Osteocyte (in vitro differentiated cells): ENCODE measurements around the gene FAM8A1. TPM values are rescaled to one million over a fixed set of nuclear protein-coding genes. Genes with fewer than 3 reads are reported as not detected.

ENCODE experiments used
- DNase-seq: peaks from one replicate; pipeline ENCODE4 v3.0.0; 2021; ENCODE audit warnings: mixed read lengths; ENCODE audit not compliant: unreplicated experiment; ENCODE audit errors: extremely low spot score
- H3K27ac Mint-ChIP-seq: one replicate; pipeline ENCODE4 v1.8.0; 2021; ENCODE audit warnings: mild to moderate bottlenecking, mixed read lengths; ENCODE audit not compliant: unreplicated experiment
- H3K27me3 Mint-ChIP-seq: one replicate; pipeline ENCODE4 v1.8.0; 2021; ENCODE audit warnings: mixed read lengths; ENCODE audit not compliant: unreplicated experiment
- H3K36me3 Mint-ChIP-seq: one replicate; pipeline ENCODE4 v1.8.0; 2021; ENCODE audit warnings: mixed read lengths; ENCODE audit not compliant: unreplicated experiment
- H3K4me1 Mint-ChIP-seq: one replicate; pipeline ENCODE4 v1.8.0; 2021; ENCODE audit warnings: mixed read lengths; ENCODE audit not compliant: unreplicated experiment
- H3K4me3 Mint-ChIP-seq: one replicate; pipeline ENCODE4 v1.8.0; 2021; ENCODE audit warnings: mild to moderate bottlenecking, moderate library complexity, mixed read lengths; ENCODE audit not compliant: unreplicated experiment
- H3K9me3 Mint-ChIP-seq: one replicate; pipeline ENCODE4 v1.8.0; 2021; ENCODE audit warnings: mixed read lengths; ENCODE audit not compliant: unreplicated experiment
- total RNA-seq: library from RNA; stranded (reverse); gene quantifications from 2 replicates; pipeline ENCODE4 v1.2.1, GENCODE V29; 2021
- TF ChIP-seq, protein P1 (sequence below): fragments of 200-600 bp; sonication (generic); IDR thresholded peaks from 2 replicates; pipeline ENCODE4 v1.5.0; 2021; ENCODE audit warnings: antibody characterized with exemption, mild to moderate bottlenecking, moderate library complexity

FAM8A1 gene
- total RNA-seq, 1 donor from 2014 or later = 32.2 TPM

DNA sequence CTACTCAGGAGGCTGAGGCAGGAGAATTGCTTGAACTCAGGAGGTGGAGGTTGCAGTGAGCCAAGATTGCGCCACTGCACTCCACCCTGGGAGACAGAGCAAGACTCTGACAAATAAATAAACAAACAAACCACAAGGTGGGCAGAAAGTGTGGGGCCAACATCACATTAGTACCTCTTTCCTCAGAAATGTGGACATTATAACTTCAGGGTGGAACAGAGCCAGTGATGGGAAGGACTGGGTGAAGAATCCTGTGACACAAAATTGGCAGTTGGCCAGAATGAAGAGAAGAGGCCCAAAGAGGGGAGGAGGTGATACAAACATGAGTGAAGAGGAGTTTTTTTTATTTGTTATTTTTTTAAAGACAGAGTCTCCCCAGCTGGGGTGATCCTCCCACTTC, 56.0 kb downstream of the FAM8A1 start:
- DNase-seq = no peak
- no peak overlapping the region for H3K27ac Mint-ChIP-seq

DNA sequence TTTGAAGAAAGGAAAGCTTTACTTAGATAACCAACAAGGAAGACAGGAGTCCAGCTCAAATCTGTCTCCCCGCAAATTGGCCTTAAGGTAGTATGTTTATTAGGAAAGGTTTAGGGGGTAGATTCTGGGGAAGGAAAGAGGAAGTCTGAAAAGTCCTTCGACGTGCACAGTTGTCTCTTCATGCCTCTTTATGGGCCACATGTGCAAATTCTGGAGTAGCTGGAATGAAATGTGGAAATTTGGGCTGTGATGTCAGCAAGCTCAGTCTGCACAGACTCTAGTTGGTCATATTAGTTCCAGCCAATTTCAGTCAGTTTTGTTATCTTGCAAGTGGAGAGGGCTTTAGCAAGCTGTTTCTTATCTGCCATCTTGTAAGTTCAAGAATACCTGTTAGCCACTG, 56.5 kb downstream of the FAM8A1 start:
- no peak for DNase-seq
- TF ChIP-seq, protein P1, sequence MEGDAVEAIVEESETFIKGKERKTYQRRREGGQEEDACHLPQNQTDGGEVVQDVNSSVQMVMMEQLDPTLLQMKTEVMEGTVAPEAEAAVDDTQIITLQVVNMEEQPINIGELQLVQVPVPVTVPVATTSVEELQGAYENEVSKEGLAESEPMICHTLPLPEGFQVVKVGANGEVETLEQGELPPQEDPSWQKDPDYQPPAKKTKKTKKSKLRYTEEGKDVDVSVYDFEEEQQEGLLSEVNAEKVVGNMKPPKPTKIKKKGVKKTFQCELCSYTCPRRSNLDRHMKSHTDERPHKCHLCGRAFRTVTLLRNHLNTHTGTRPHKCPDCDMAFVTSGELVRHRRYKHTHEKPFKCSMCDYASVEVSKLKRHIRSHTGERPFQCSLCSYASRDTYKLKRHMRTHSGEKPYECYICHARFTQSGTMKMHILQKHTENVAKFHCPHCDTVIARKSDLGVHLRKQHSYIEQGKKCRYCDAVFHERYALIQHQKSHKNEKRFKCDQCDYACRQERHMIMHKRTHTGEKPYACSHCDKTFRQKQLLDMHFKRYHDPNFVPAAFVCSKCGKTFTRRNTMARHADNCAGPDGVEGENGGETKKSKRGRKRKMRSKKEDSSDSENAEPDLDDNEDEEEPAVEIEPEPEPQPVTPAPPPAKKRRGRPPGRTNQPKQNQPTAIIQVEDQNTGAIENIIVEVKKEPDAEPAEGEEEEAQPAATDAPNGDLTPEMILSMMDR = no peak
- Mint-ChIP-seq H3K4me3 (no peak overlapping the region), H3K27me3 (no peaks in the 10 kb centered on the region), H3K4me1 (peaks cover 2% of the 10 kb centered on the region), H3K36me3 (peaks cover 33% of the 10 kb centered on the region), H3K27ac (no peak overlapping the region), H3K9me3 (no peaks in the 10 kb centered on the region)

More for the DNA sequence above, 56.0 kb downstream of the FAM8A1 start:
- TF ChIP-seq, protein P1 = no peak
- Mint-ChIP-seq H3K36me3 (peaks cover 30% of the 10 kb centered on the region), H3K4me3 (no peak overlapping the region), H3K27me3 (no peaks in the 10 kb centered on the region), H3K4me1 (peaks cover 2% of the 10 kb centered on the region), H3K9me3 (no peaks in the 10 kb centered on the region)

Other genes starting within 250 kb of the FAM8A1 start
- 71.8 and 83.6 TPM in 2 replicates for gene CAP2, start 206.7 kb upstream of the FAM8A1 start, total RNA-seq
- gene NUP153, start 106.6 kb downstream of the FAM8A1 start, total RNA-seq = 32.6 and 34.6 TPM in 2 replicates